Measurements from ENCODE around the gene COL27A1.

The COL27A1 gene

DNA sequence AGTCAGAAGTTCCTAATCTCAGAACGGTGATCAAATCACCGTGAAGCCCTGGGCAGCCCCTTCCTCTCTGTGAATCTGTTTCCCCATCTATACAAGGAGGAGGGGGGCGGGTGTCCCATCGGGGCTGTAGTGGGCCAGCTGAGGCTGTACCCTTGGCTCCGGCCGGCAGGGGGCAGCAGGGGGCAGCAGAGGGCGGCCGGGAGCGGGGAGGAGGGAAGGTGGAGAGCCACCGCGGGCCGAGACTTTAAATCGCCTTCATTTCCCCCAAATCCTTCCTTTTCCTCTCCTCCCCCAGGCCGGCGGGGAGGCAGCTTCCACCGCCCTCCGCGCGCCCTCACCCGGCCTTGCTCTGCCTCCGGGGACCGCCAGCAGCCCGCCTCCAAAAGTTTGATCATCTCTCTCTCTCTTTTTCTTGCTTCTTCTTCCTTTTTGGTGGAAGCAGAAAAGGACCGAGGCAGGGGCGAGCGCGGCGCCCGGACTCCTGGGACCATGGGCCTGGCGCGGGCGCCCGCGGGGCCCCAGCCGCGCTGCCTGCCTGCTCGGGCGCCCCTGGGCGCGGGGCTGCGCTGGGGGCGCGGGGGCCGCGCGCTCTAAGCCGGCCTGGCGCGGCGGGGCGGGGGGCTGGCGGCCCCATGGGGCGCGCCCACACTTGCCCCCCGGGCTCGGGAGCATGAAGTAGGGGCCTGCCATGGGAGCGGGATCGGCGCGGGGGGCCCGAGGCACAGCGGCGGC lies at the start of gene COL27A1:
COL27A1 (plus strand) TSS at position 275 of the 732 bp plus-strand sequence; CDS start at position 689, 414 bp downstream.
- peak; percentile 93 for DNase-seq (ENCODE audit: low spot score)

DNA sequence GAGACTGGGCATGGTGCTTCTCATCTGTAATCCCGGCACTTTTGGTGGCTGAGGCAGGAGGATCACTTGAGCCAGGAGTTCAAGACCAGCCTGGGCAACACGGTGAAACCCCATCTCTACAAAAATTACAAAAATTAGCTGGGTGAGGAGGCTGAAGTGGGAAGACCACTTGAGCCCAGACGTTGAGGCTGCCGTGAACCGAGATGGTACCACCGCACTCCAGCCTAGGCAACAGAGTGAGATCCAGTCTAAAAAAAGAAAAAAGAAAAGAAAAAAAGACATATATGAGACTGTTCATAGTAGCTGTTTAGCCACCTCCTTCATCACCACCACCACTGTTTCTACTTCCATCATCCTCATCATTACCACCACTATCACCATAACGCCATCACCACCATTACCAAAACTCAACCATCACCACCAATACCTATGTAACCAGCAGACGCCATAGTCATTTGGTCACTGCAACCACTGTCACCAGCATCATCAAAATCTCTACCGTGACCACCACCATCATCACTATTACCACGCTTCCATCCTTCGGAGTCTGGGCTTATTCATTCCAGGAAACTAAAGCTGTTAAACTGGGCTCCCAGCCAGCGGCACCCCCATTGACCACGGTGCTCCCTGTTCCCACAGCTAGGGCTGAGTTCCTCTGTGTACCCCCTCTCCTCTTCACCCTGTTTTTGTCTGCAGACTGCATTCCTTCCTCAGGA lies 47.9 kb upstream of the COL27A1 start:
- DNase-seq (ENCODE audit: low spot score), result no peak

DNA sequence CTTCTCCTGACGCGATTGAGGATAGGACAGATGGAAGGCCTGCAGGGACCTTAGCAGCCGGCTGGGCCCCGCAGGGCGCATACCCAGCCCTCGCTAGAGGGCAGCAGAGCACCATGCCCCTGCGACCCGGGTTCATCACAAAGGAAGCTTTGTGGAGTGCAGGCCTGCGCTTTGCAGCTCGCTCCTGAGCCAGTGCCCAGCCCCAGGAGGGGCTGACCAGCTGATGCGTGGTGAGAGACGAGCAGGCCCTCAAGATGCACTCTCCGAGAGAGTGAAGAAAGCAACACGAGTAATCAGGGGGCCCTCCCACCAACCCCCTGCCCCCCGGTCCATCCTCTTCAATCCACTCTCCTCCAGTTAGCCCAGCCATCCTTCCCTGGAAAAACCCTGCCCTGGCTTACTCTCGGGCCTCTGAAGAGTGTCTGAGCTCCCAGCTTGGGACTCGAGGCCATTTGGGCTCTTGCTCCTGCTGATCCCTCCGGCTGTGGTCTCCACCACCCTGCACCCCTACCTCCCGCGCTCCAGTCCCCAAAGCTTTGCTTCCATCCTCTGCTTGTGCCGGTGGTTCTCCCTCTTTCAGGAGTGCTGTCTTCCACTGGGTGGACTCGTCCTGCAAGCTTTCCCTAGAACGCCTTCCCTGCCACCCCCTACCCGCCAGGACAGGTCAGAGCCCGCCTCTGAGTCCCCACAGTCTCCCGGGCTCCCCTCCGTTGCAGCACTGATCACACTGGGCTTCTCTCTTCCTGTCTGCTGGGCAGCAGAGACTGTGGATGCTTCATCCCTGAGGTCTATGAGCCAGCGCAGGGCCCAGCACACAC lies 47.1 kb upstream of the COL27A1 start:
- peak; percentile 81 for DNase-seq (ENCODE audit: low spot score)

DNA sequence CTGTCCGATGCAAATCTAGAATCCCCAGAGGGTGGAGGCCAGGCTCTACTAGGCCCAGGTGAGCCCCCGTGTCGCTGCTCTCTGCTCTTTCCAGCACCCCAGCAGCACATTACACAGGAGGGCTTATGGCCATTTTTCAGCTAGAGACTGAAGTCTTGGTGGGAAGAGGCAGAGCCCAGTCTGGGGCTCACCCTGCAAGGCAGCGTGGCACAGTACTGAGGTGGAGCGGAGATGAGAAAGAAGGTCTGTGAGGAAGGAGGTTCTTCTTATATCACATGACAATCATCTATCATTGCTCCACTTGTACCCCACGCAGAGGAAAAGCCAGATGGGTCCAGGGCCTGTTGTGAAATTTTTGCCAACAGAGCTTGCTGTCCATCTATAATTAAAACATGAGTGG lies 46.2 kb upstream of the COL27A1 start:
- no peak for DNase-seq (ENCODE audit: low spot score)

DNA sequence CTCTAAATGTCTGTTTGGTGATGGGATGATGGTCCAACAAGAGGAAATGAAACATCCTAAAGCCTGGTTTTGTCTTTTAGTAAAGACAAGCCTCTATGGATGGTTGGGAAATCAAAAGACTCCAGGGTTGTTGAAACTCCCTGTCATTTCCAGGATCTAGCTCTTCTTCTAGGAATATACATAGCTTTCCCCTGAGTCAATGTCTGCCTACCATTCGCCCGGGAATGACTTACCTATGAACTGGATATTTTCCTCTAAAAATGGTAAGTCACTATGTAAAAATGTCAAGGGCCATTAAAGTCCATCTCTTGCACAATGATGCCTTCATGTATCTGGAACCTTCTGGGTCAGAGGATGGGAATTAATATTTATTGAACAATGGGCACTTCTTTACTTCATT lies 45.2 kb upstream of the COL27A1 start:
- DNase-seq (ENCODE audit: low spot score), result no peak

DNA sequence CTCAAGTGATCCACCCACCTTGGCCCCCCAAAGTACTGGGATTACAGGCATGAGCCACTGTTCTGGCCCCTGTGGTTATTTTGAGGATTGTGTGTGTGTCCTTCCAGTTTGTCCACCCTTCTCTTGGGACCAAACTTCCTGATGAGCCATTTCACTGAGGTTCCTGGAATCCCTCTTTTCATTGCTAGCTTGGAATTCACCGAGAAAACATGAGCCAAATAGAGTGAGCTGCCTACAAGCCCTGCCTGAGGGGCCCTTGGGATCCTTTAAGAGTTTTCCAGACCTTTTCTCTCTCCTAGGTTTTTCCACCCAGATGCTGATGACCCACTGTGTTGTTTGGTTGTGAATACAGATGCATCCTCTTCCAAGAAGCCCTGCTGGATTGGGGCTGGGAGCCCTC lies 43.0 kb upstream of the COL27A1 start:
- no peak for DNase-seq (ENCODE audit: low spot score)

DNA sequence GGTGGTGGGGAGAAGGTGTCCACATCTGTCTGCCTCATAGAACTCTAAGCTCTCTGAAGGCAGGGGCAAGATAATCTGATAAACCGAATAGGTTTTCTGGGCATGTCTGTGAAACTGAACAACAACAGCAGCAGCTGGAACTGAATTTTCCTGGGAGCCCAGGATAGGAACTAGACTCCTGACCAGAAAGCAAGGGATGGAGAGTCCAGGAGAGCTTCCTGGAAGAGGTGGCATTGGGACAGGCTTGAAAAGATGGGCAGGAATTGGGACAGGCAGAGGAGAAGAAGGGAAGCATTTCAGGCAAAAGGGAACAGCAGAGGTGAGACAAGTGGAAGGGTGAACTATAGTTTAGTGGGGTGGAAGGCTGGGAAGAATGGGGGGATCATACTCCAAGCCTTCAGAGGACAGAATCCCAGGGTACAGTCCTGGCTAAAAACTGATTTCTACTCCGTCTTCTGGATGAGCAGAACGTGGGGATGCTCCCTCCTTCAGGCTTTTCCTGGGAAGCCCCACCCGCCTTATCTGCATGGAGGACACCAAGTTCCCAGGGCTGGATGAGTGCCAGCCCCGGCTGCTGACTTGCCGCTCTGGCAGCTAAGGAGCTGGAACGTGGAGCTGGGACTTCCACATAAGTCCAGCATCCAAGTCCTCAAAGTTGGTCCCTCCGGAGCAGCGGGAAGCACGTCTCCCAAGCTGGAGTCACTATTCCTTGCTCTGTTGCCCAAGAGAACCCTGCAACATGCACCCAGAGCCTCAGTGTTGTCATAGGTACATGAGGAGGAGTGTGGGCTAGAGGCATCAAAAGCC lies 42.4 kb upstream of the COL27A1 start:
- DNase-seq (ENCODE audit: low spot score), result no peak

DNA sequence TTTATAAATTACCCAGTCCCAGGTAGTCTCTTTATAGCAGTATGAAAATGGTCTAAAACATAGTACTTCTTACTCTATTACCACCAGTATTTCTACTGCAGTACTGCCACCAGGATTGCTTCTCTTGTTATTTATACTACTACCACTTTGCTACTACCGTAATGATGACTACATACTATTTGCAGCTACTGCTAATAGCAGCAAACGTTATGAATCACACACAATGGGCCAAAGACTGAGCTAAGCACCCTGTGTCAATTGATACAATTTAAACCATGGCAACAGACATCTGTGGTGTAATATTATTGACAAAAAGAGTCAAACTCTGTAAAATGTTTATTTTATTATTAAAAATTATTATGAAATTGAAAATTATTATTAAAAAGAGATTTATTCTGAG lies 41.0 kb upstream of the COL27A1 start:
- no peak for DNase-seq (ENCODE audit: low spot score)

DNA sequence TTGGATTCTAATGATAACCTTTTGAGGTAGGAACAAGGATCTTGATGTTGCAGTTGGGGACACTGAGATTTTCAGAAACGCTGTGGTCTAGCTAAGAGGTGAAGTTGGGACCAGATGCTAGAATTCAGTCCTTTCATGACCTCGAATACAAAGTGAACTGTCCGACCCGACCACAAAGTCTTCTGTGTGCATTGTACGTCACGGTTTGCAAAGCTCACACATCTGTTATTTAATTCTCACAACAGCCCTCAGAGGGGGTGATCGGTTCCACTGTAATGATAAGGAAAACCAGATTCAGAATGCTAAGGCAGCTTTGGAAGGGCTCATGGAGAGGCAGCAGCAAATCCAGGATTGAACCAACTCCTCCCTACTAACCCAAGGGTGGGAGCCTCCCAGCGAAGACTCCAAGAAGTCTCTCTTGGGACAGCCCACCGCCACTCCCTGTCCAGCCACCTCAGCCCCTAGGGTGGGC lies 39.6 kb upstream of the COL27A1 start:
- DNase-seq (ENCODE audit: low spot score), result no peak

DNA sequence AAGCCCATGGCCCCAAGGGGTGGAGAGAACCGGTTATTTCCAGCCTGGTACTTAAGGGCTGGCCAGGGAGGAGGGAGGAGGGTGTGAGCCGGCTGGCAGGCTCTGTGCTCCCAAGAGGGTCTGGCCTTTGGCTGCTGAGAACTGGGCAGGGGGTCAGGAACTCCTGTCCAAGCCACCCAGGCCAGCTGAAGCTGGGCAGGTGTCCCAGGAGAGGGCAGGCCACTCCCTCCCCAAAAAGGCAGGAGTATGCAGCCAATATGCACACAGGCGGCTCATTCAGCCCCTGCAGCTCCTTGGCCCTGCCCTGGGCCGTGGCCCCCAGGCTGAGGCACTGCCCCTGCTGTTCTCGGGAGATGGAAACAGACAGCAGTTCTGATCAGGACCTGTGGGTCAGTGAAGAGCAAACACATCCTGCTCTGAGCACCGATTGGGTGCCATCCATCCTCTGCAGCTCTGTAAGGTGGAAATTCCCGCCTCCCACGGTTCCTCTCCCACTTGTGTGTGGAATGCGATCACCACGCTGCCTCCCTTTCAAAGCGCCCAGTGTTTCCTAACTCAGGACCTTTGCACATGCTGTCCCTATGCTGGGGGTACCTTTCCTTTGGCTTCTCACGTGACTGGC lies 39.1 kb upstream of the COL27A1 start:
- no peak for DNase-seq (ENCODE audit: low spot score)

DNA sequence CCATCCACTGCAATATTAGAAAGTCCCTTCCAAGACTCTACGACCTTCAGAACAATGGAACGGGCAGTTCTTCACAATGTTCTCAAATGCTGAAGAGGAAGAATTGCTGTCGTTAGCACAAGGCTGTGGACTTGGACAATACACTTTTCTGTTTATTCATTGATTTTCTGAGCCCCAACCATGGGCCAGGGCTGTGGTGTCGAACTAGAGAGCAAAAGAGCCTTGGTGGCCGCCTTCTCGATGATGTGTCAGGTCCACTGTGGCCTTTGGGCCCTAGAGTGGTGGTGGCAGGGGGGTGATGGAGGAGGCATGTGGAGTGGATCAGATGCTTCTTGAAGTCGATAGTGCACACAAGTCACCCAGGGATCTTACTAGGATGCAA lies 37.7 kb upstream of the COL27A1 start:
- no peak for DNase-seq (ENCODE audit: low spot score)

DNA sequence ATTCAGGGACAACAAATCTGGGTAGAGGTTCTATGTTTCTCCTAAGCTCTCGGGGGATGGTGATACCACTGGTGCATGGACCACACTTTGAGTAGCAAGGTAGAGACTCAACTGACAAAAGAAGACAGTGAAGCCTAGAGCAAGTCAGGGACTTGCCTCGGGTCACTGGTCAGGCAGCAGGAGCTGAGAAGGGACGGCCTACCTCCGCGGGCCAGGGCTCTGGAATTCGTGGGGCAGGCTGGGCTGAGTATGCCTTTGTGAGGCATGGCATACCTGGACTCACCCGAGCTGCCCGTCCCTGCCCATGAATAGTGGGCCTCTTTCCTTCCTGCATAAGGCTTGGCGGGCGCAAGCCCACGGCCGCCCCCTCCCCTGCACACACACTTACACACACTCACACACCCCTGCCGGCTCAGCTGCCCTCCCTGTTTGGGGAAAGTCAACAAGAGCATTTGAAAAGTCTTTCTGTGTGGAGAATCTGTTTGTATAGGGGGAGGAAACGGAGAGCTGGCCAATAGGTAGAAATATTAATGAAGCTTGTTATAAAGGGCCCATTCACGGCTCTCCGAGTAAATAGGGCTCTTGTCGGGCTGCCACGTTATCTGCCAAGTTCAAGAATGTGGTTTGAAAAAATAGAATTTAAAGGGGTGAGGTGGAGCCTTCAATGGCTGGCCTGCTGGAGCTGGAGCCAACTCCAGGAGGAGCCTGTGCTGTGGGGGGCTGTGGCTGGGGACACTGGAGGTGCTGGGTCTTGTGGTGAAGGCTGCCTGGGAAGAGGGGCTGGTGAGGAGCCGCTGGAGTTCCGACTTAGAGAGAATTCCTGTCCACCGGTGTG lies 37.1 kb upstream of the COL27A1 start:
- peak; percentile 59 for DNase-seq (ENCODE audit: low spot score)

DNA sequence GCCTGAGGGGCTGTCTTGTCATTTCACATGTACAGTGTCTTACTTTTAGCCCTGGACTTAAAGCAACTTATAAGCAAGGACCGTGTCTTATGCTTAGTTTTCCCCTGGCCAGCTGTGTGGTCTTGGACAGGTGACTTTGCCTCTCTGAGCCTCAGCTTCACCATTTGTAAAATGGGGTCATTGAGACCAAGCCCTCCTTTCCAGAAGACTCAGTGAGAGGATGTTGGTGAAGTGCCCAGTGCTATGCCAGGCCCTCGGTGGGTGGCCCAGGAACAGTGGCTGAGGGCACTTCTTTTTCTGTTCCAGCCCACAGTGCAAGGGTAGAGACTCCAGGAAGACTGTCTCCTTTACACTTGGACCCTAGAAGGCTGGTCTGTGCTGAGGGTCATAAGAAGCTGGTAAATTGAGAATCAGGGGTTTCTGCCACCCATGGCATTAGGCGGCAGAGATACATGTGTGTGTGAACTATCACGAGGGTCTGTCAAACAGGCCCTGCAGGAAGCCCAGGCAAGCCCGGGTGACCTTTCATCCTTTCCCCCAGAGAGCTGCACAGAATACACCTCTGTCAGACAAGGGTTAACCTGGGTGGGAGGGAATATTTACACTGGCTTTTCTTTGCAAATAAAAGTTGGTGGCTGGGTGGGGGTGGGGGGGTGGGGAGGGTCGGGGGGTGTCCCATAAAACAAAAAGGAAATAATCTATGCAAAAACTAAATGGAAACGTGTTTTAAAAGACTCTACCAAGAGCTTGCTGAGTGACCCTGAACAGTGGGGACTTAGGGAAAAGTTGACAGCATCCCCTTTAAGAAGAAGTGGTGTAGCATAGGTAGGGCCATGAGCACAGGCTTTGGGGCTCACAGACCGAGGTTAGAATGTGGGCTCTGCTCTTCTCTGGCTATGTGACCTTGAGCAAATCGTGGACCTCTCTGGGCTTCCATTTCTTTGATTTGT lies 35.8 kb upstream of the COL27A1 start:
- DNase-seq (ENCODE audit: low spot score), result no peak

DNA sequence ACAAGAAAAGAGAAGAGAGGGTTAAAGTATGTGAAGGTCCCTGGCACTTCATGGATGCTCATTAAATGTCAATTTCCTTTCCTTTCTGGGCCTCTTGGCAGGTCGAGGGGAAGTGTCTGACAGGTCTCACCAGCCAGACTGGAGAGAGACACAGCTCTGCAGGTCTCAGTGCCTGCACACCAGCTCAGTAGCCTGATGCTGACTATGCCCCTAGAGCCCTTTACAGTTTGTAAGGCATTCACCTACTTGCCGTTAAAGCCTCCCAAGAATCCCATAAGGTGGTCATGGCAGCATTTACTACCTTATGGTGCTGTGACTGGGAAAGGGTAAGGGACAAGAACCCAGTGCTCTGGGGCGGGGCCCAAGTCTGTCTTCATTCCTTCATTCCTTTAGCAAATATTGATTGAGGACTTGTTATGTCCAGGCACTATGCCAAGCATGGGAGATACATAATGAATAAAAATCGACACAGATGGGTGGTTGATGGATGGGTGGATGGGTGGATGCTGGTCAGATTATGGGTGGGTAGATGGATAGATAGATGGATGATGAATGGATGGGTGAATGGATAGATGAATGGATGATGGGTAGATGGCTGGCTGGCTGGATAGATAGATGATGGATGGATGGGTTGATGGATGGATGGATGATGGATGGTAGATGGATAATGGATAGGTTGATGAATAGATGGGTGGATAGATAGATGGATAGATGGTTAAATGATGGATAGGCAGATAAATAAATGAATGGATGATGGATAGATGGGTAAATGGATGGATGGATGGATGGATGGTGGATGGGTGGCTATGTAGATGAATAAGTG lies 34.9 kb upstream of the COL27A1 start:
- no peak for DNase-seq (ENCODE audit: low spot score)

DNA sequence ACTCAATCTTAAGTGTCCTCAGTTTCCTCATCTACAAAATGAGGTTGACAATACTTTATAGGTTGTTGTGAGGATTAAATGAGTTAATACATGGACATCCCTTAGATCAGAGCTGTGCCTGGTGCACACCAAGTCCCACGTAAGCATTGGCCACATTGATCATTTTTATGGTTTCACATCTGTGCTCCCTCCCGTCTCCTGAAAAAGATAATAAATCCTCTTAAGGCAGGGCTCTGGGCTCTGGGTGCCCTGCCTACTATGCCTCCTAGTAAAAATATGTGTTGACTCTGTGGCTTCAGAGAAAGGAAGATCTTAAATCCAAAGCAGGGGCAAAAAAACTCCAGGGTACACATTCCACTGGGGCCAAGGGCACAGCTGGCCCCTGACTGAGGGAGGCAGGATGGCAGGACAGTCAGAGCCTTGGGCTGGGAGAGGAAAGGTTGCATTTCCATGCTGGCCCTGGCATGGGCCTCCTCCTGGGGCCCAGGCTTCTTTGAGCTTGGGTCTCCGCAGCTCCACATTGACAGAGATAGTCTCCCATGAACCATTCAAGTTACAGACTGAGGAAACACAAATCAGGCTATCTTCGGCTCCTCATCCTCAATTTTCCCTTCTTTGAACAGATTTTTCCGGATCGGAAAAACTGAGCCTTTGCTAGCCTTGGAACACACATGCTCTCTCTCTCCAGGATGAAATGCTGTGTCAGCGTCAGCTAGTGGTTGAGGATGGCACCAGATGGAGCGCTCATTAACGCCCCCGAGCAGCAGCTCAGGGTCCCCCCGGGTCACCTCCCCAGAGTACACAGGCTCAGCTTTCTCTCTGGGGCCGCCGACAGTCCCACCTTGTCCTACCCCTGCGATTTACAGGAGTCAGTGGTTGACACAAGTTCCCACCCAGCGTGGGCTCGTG lies 33.9 kb upstream of the COL27A1 start:
- no peak for DNase-seq (ENCODE audit: low spot score)

DNA sequence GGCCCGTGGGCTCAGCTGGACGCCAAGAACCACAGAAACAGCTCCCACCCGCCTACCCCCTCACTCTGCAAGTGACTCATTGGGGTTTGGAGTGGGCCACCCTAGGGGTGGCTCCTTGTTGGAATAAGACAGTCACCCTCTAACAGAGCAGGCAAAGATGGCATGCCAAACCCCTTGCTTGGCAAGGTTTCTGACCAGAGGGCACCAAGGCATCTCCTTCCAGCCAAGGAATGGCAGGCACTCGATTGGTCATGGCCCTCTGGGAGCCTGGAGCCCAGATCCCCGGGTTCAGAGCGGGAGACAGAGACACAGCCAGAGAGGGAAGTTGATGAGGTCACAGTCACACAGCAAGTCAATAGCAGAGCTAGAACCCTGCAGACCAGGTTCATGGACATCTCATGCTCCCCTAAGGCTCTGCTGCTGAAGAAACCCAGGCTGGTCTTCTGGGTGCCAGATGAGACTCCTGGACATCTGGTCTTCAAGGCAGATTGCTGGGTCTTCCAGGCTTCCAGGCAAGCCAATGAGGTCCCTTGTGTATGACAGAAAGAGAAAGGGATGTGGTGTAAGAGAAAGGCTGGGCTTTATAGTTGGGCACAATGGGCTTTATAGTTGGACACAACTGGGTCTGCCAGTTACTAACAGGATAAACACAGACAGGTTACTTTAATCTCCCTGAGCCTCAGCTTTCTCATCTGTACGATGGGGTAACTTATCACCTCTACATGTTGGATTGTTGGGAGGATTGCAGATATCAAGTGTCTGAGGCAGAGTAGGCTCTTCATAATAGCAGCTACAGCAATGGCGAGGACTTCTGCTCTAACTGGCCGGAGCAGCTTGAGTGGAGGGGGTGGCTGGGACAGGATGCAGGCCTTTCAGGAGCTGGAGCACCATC lies 33.0 kb upstream of the COL27A1 start:
- DNase-seq (ENCODE audit: low spot score), result no peak
